HG02870 (cell line): ENCODE results near the gene RCHY1.
"Not testable (repeated sequence)": the region's sequence is repeated elsewhere in the genome, so short reads cannot be mapped to it uniquely, and the experiment has no call there.

Source experiments
- ATAC-seq: cut with Tn5 transposase; IDR thresholded peaks from one replicate; pipeline ENCODE4 v1.9.1; 2021; ENCODE audit warnings: mild to moderate bottlenecking, moderate library complexity; ENCODE audit not compliant: unreplicated experiment

Gene RCHY1

DNA sequence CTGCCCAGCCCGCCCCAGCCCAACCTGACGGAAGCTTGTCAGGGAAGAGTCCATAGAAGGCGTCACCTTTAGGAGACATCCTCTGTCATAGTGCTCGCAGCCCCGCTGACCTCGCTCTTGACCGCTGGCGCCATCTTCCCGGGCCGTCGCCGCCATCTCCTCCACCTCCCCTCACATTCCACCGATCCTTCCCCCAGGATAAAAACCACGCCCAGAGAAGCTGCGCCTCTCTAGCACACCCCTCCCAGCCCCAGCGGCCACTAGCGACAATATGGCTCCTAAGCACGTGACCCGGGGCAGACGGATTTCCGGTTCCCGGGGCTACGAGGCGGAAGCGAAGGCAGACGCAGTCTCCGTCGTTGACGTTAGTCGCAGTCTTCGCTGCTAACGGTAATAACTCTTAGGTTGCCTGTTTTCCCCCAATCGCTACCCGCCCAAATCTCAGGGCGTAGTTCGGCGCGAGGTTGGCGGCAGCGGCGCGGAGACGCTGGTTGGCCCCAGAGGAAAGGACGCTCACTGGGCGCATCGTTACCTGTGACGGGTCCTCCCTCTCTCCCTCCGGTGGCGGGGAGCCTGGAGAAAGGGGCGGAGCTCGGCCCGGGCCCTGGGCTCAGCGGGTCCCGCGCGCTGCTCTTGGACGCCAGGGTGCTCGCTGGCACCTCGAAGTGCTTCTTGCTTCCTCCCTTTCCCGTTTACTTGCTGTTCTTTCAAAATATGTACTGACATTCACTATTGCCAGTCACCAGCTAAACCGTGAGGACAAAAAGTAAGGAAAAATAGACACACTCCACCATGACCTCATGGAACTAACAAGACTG is at the start of gene RCHY1, which contains the start of gene THAP6:
TSS of gene RCHY1 (minus strand) at position 273 of the 818 bp plus-strand sequence. CDS start at position 156, 117 bp downstream.
TSS of gene THAP6 (plus strand) at position 343 of the 818 bp plus-strand sequence. CDS start 980 bp downstream, outside the sequence.
- peak; percentile 93 for ATAC-seq

GRCh38 chr4:75561789-75562188 is 47.6 kb upstream of the RCHY1 start:
- no peak for ATAC-seq

- ATAC-seq = no peak
These were observed 43.5 kb upstream of the RCHY1 start for GRCh38 chr4:75557696-75558095.

GRCh38 chr4:75555294-75556164 is 41.3 kb upstream of the RCHY1 start, which contains the start of gene ODAPH:
TSS of gene ODAPH (plus strand) at chr4:75556066. CDS start at chr4:75556083, 17 bp downstream.
- peak; percentile 99 for ATAC-seq

DNA sequence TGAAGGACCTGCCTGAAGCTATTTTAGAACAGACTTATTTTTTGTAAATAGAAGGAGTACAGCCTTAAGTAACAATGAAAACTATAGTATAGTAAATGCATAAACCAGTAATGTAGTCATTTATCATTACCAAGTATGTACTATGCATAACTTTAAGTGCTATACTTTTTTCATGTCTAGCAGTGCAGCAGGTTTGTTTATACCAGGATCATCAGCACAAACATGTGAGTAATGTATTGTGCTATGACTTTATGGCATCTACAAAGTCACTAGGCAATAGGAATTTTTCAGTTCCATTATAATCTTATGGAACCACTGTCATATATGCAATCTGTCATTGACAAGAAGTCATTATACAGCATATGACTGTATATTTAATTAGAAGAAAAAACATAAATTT is 38.2 kb upstream of the RCHY1 start:
- ATAC-seq = no peak

DNA sequence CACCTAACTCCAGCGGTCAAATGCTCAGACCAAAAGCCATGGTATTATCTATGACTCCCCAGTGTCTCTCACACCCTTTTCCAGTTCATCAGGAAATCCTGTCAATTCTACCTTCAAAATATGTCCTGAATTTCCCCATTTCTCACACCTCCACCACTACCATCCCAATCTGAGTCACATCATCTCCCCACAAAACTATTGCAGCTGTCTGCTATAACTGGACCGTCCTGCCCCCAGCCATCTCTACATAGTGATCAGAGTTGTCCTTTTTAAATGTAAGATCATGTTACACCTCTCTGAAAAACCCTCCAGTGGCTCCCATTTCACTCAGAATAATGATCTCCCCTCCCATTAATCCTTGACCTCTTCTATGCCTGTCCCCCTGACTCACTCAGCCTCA is 34.8 kb upstream of the RCHY1 start:
- ATAC-seq = no peak

- no peak for ATAC-seq
These were observed 33.6 kb upstream of the RCHY1 start for GRCh38 chr4:75547647-75548387.

DNA sequence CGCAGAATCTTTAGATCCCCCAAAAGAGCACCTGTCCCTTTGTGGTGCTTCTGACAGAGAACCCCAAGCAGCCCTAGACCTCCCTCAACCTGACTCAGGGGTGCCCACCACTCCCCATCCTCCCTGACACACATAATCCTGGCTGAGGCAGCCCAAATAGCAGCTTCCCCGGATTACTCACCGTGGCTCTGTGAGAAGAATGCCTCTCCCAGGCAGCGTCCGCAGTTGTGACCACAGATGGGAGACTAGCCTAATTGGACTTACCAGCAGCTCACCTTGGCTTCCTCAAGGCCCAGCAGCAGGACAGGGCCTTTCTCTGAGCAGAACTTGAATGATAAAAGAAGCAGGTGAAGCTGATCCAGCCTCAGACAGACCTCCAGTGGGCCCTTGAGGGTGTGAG is 31.3 kb upstream of the RCHY1 start:
- ATAC-seq = no peak

DNA sequence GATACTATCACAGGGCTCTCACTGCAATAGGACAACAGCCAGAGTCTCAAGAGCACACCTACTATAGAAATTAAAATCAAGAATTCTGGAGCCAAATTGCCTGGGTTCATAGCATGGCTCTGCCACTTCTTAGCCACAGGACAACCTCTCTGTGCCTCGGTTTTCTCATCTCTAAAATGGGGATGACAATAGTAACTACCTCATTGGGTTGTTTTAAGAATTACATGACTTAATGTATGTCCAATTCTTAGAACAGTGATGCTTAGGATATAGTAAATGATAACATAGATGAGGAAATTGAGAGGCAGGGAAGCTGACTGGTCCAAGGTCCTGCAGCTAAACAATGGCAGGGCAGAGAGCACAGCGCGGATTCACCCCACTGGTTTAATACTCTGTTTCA is 30.7 kb upstream of the RCHY1 start:
- ATAC-seq = no peak

- not testable (repeated sequence) for ATAC-seq
These were observed 30.0 kb upstream of the RCHY1 start for GRCh38 chr4:75544220-75544619.

DNA sequence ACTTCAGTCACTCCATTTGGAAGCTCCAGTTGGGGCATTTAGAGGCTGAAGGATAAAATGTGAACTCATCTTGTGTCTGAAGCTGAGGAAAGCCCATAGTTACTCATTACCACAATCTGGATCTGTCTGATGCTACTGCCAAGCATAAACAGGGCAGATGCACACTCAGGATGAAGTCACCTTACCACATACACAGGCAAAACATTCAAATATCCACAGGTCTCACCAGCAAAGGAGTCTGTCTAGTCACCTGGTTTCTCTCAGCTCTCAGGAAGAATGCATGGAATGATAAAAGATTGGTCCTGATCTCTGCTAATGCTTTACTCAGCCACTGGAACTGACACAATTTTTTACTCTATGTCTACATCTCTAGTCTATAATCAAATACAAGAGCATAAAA is 28.6 kb upstream of the RCHY1 start:
- no peak for ATAC-seq

GRCh38 chr4:75537308-75537707 is 23.1 kb upstream of the RCHY1 start:
- ATAC-seq = not testable (repeated sequence)

- not testable (repeated sequence) for ATAC-seq
These were observed 19.7 kb upstream of the RCHY1 start for GRCh38 chr4:75533926-75534325.

DNA sequence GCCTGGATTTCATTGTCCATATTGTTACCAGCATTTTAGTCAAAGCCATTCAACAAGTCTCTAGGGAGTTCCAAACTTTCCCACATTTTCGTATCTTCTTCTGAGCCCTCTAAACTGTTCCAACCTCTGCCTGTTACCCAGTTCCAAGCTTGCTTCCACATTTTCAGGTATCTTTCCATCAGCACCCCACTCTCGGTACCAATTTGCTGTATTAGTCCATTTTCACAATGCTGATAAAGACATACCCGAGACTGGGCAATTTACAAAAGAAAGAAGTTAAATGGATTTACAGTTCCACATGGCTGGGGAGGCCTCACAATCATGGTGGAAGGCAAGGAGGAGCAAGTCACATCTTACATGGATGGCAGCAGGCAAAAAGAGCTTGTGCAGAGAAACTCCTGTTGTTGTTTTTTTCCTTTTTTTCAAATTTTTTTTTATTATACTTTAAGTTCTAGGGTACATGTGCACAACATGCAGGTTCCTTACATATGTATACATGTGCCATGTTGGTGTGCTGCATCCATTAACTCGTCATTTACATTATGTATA is 19.2 kb upstream of the RCHY1 start:
- ATAC-seq = not testable (repeated sequence)

GRCh38 chr4:75531536-75532143 is 17.4 kb upstream of the RCHY1 start:
- ATAC-seq = not testable (repeated sequence)

DNA sequence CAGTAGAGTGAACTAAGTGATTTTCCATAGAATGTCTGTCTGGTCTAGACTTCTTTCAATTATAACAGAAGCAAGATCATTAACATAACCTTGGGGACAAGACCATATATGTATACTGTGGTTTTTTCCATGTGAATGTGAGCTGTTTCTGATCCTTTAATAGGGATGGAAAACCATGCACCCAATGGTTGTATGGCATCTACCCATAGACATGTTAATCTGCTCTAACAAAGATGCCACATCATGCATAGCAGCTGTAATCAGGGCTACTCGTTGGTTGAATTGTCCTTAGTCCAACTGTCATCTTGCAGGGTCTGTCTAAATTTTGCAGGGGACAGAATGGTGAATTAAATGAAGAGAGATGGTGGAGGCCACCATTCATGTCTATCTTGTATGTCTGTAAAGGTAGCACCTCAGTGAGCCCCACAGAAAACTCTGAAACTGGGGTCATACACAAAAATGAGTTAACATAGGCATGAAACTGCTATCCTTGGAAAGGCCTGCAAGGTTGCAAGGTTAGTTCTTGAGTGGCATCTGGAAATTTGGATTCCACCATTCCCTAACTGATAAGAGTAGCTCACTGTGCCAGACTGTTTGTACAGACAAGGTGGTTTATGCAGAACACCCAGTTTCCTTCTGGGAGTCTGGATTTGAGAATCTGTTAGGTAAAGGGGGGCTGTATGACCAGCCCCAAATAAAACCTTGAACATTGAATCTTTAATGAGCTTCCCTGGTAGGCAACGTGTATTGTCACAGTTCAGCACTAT is 16.5 kb upstream of the RCHY1 start:
- no peak for ATAC-seq

GRCh38 chr4:75527482-75527881 is 13.3 kb upstream of the RCHY1 start:
- no peak for ATAC-seq

GRCh38 chr4:75525910-75526309 is 11.7 kb upstream of the RCHY1 start:
- ATAC-seq = no peak

GRCh38 chr4:75525086-75525485 is 10.9 kb upstream of the RCHY1 start:
- ATAC-seq = no peak
